HepG2 (cell line): ENCODE results near the gene H1-8. TPM values are rescaled to one million over a fixed set of nuclear protein-coding genes. Genes with fewer than 3 reads are reported as not detected.

ENCODE experiments used
- FOXP1 ChIP-seq, 2 experiments: fragments of 450-650 bp in 1 of 2; IDR thresholded peaks; 2 replicates each; pipeline ENCODE4 v1.6.1; 2017 to 2018; ENCODE audit warnings: antibody characterized with exemption in 1 of 2
- IRF9 ChIP-seq: sonication (generic); formaldehyde crosslinking; IDR thresholded peaks from 2 replicates; pipeline ENCODE4 v1.8.0; 2022; ENCODE audit warnings: missing genetic modification reagents, mild to moderate bottlenecking, borderline replicate concordance
- MAFK ChIP-seq, 2 experiments: IDR thresholded peaks in 1 of 2; conservative IDR thresholded peaks in 1 of 2; 2 replicates each; pipeline ENCODE4 v1.6.1; 2011; ENCODE audit warnings: improper control_type of control experiment in 2 of 2, low read length in 2 of 2
- TAF15 ChIP-seq: fragments of 200-400 bp; formaldehyde crosslinking; IDR thresholded peaks from one replicate; pipeline ENCODE4 v1.6.1; 2018; ENCODE audit warnings: mild to moderate bottlenecking, low read depth, low read length; ENCODE audit not compliant: poor library complexity, severe bottlenecking
- ZBTB14 ChIP-seq: sonication (generic); formaldehyde crosslinking; IDR thresholded peaks from 2 replicates; pipeline ENCODE4 v1.4.0; 2020; ENCODE audit warnings: missing genetic modification reagents
- ZBTB42 ChIP-seq: sonication (generic); formaldehyde crosslinking; IDR thresholded peaks from 2 replicates; pipeline ENCODE4 v1.5.0; 2020; ENCODE audit warnings: mild to moderate bottlenecking, missing genetic modification reagents
- ZFX ChIP-seq: sonication (generic); formaldehyde crosslinking; IDR thresholded peaks from 2 replicates; pipeline ENCODE4 v1.4.0; 2020; ENCODE audit warnings: mild to moderate bottlenecking, low read depth, missing genetic modification reagents, moderate library complexity
- ZNF614 ChIP-seq: IDR thresholded peaks from 2 replicates; pipeline ENCODE4 v1.6.1; 2018; ENCODE audit warnings: missing biosample characterization, missing genetic modification reagents, inconsistent platforms, borderline replicate concordance
- ZSCAN21 ChIP-seq: sonication (generic); formaldehyde crosslinking; IDR thresholded peaks from 2 replicates; pipeline ENCODE4 v1.8.0; 2022; ENCODE audit warnings: mild to moderate bottlenecking, missing genetic modification reagents, moderate library complexity, borderline replicate concordance
- polyA plus RNA-seq, 8 experiments: library from polyadenylated mRNA; depleted of rRNA in 3 of 8; stranded (reverse) in 7 of 8; unstranded in 1 of 8; fragments of >200 nt; fragmentation: Illumina TruSeq in 4 of 8; extraction: Trizol in 4 of 8; gene quantifications; 2 replicates each; pipeline versions ENCODE4 v1.2.1 to v1.2.3, GENCODE V29; 2011 to 2016; ENCODE audit warnings: low read depth in 4 of 8, missing spikeins in 1 of 8, mixed read lengths in 1 of 8; ENCODE audit not compliant: insufficient read depth in 1 of 8
- total RNA-seq, 5 experiments: library from RNA; depleted of rRNA; stranded (reverse); fragments of >200 nt; fragmentation: Illumina TruSeq; extraction: Trizol; gene quantifications; 2 replicates each; pipeline ENCODE4 v1.2.3, GENCODE V29; 2016; ENCODE audit warnings: low read depth in 1 of 5
- TF ChIP-seq, protein P1 (sequence below): IDR thresholded peaks from 2 replicates; pipeline ENCODE4 v1.6.1; 2016; ENCODE audit warnings: low read depth, control low read depth
- TF ChIP-seq, protein P2 (sequence below): sonication (generic); formaldehyde crosslinking; IDR thresholded peaks from 2 replicates; pipeline ENCODE4 v1.4.0; 2020; ENCODE audit warnings: mild to moderate bottlenecking, missing genetic modification reagents

Gene H1-8
- total and polyA plus RNA-seq, 2 of the 13 experiments (the other 11 are each of a cell fraction or from before 2014, with no cell fraction given): 0.08 TPM; not detected in 1

DNA sequence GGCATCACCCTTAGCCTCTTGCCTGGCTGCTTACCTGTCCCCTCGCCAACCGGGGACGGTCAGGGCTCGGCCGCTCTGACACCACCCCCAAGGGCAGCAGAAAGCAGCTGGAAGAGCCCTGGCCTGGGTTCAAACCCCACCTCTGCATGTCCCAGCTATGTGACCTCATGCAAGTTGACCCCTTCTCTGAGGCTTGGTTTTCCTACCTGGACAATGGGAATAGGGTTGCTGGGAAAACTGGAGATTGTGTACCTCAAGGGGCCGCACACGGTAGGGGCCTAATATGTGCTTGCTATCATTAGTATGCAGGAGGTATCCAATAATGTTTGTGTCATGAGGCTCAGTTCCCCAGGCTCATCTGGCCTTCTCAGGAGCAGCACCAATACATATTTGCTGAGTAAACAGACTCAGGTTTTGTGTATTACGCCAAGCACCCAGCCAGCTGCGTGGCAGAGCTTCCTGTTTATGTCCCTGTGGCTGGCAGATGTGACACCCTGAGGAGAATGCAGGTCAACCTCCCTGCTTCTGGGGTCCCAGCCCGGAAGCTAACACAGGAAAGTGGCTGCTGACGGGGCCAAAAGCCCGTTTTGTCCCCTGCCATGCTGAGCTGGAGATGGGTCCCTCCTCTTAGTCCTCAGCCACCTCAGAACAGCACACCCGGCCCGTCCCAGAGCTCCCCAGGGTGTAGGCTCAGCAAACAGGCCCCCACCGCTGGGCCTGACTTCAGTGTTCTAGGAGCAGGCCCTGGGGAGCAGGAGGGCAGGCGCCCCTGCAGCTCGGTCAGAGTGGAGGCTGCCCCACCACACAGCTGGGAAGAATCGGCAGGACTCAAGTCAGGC is 33.8 kb downstream of the H1-8 start (continued):
- TF ChIP-seq, protein P1, sequence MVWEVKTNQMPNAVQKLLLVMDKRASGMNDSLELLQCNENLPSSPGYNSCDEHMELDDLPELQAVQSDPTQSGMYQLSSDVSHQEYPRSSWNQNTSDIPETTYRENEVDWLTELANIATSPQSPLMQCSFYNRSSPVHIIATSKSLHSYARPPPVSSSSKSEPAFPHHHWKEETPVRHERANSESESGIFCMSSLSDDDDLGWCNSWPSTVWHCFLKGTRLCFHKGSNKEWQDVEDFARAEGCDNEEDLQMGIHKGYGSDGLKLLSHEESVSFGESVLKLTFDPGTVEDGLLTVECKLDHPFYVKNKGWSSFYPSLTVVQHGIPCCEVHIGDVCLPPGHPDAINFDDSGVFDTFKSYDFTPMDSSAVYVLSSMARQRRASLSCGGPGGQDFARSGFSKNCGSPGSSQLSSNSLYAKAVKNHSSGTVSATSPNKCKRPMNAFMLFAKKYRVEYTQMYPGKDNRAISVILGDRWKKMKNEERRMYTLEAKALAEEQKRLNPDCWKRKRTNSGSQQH (CRISPR knock-in tag): 0 out of 2 replicates have a peak, but pooled peaks have one; percentile 44
- TF ChIP-seq, protein P2, sequence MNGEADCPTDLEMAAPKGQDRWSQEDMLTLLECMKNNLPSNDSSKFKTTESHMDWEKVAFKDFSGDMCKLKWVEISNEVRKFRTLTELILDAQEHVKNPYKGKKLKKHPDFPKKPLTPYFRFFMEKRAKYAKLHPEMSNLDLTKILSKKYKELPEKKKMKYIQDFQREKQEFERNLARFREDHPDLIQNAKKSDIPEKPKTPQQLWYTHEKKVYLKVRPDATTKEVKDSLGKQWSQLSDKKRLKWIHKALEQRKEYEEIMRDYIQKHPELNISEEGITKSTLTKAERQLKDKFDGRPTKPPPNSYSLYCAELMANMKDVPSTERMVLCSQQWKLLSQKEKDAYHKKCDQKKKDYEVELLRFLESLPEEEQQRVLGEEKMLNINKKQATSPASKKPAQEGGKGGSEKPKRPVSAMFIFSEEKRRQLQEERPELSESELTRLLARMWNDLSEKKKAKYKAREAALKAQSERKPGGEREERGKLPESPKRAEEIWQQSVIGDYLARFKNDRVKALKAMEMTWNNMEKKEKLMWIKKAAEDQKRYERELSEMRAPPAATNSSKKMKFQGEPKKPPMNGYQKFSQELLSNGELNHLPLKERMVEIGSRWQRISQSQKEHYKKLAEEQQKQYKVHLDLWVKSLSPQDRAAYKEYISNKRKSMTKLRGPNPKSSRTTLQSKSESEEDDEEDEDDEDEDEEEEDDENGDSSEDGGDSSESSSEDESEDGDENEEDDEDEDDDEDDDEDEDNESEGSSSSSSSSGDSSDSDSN (CRISPR knock-in tag): no peak
- TF ChIP-seq FOXP1 (IDR thresholded peaks at IDR 0.05) (no peak), FOXP1 (CRISPR knock-in tag; IDR thresholded peaks at IDR 0.05) (peak; percentile 85), ZFX (peak; percentile 57; the same call in 1 of the 2 replicates), ZBTB14 (CRISPR knock-in tag) (no peak), ZBTB42 (CRISPR knock-in tag) (peak; percentile 73; the same call in 1 of the 2 replicates), TAF15 (no peak), MAFK (conservative IDR thresholded peaks at IDR 0.05 in 1 of 2, IDR thresholded peaks at IDR 0.05 in 1 of 2; ENCODE audit: low read length in 2 of 2) (peak; percentile 71 to 82), IRF9 (CRISPR knock-in tag) (no peak), ZSCAN21 (CRISPR knock-in tag) (0 out of 2 replicates have a peak, but pooled peaks have one; percentile 34), ZNF614 (CRISPR knock-in tag) (peak; percentile 77; the same call in 1 of the 2 replicates)
